Measurements from ENCODE around the gene SERPINB3. TPM values are rescaled to one million over a fixed set of nuclear protein-coding genes. Genes with fewer than 3 reads are reported as not detected.

Gene SERPINB3
- total and polyA plus RNA-seq, 12 donors, result 0.14 TPM; not detected in 11

DNA sequence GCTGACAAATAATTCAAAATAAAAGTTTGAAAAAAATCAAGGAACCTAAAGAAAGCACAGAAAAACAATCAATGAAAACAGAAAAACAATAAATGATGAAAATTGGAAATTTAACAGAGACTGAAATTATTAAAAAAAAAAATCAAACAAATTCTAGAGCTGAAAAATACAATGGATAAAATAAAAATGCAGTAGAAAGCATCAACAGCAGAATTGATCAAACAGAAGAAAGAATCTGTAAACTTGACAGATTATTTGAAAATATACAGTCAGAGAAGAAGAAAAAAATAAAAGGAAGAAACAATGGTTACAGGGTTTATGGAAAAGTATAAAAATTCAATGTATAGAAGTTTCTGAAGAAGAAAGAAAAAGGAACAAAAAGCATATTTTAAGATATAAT is 33.9 kb downstream of the SERPINB3 start:
- no peak overlapping the region for H3K27ac ChIP-seq
- no peak for TF ChIP-seq CTCF (IDR thresholded peaks at IDR 0.05)
- H3K4me3 ChIP-seq, result no peak overlapping the region
- H3K9me3 ChIP-seq, result peaks cover 0 to 69% (median 15%) of the 10 kb centered on the region in 11 donors
- no peaks in the 10 kb centered on the region for H3K4me1 ChIP-seq
- H3K36me3 ChIP-seq, result no peaks in the 10 kb centered on the region
- ATAC-seq (no peak), DNase-seq (no peak)
- intact Hi-C loops (cut with DNase I), result no loop called here
- no peaks in the 10 kb centered on the region for H3K27me3 ChIP-seq

GRCh38 chr18:63626431-63626830 is 35.3 kb downstream of the SERPINB3 start:
- ATAC-seq, result no peak
- H3K4me1 ChIP-seq, result no peaks in the 10 kb centered on the region
- H3K9me3 ChIP-seq, result peaks cover 0 to 62% (median 15%) of the 10 kb centered on the region in 11 donors
- intact Hi-C loops (cut with DNase I), result no loop called here
- no peaks in the 10 kb centered on the region for H3K27me3 ChIP-seq
- no peak overlapping the region for H3K27ac ChIP-seq
- no peaks in the 10 kb centered on the region for H3K36me3 ChIP-seq
- no peak for TF ChIP-seq CTCF (IDR thresholded peaks at IDR 0.05)
- no peak overlapping the region for H3K4me3 ChIP-seq
- no peak for DNase-seq
- 62 to 75% methylated on average over 4 of the region's 4 CpGs for WGBS, 2 donors

DNA sequence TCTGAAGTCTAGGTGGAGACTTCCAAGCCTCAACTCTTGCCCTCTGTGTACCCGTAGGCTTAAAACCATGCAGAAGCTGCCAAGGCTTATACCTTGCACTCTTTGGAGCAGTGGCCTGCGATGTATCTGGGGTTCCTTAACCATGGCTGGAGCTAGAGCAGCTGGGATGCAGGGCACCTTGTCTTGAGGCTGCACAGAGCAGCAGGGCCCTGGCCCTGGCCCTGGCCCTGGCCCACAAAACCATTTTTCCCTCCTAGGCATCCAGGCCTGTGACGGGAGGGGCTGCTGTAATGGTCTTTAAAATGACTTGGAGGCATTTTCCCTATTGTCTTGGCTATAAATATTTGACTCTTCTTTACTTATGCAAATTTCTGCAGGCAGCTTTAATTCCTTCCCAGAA is 36.8 kb downstream of the SERPINB3 start:
- WGBS, 2 donors, result 85 to 86% methylated on average over 3 of the region's 3 CpGs
- Histone ChIP-seq H3K27me3 (no peaks in the 10 kb centered on the region), H3K36me3 (no peaks in the 10 kb centered on the region), H3K4me1 (no peaks in the 10 kb centered on the region), H3K4me3 (no peak overlapping the region), H3K9me3 (peaks cover 0 to 69% (median 15%) of the 10 kb centered on the region in 11 donors), H3K27ac (no peak overlapping the region)
- ATAC-seq (no peak), DNase-seq (no peak)
- no peak for TF ChIP-seq CTCF (IDR thresholded peaks at IDR 0.05)
- intact Hi-C loops (cut with DNase I), result no loop called here

DNA sequence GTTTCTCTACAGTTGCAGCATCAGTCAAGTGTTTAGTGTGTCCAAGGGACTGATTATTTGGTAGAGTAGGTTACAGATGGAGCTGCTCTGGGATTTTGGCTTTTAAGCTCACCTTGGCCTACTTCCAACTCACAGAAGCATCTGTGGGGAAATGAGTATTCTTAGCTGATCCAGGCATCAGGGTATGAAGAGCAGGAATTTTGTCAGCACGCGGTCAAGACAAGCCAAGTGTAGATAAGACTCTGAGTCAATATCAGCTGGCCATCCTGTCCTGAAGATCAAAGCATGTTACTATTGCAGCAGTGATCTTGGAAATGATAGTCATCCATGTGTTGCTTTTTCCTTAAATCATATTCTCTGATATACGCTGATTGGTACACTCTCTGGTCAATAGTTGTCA is 42.0 kb downstream of the SERPINB3 start:
- Histone ChIP-seq H3K36me3 (no peaks in the 10 kb centered on the region), H3K9me3 (peaks cover 0 to 38% (median 5%) of the 10 kb centered on the region in 11 donors), H3K27ac (no peak overlapping the region), H3K4me1 (no peaks in the 10 kb centered on the region), H3K27me3 (peaks cover 0 to under 1% (median 0%) of the 10 kb centered on the region in 7 donors), H3K4me3 (no peak overlapping the region)
- WGBS, 2 donors, result 65 to 69% methylated on average over 3 of the region's 3 CpGs
- intact Hi-C loops (cut with DNase I), result no loop called here
- no peak for DNase-seq
- no peak for ATAC-seq
- no peak for TF ChIP-seq CTCF (IDR thresholded peaks at IDR 0.05)

- DNase-seq, result no peak
Measured at GRCh38 chr18:63617915-63618234, 43.8 kb downstream of the SERPINB3 start.

More at GRCh38 chr18:63617915-63618234, 43.8 kb downstream of the SERPINB3 start:
- intact Hi-C loops (cut with DNase I), result no loop called here
- ATAC-seq, result no peak
- H3K4me1 ChIP-seq, result no peaks in the 10 kb centered on the region
- no peaks in the 10 kb centered on the region for H3K36me3 ChIP-seq
- H3K27ac ChIP-seq, result no peak overlapping the region
- TF ChIP-seq CTCF (IDR thresholded peaks at IDR 0.05), result no peak
- peaks cover 0 to 23% (median 4%) of the 10 kb centered on the region in 11 donors for H3K9me3 ChIP-seq
- H3K27me3 ChIP-seq, result peaks cover 0 to 4% (median 0%) of the 10 kb centered on the region in 7 donors
- H3K4me3 ChIP-seq, result no peak overlapping the region
- WGBS, 2 donors, result 95 to 96% methylated on average over 2 of the region's 2 CpGs
